Breast epithelium (tissue), 3 donors: ENCODE measurements around the gene ADAMTS13.

Experiments
- POLR2AphosphoS5 ChIP-seq, 3 donors: sonication (generic); formaldehyde crosslinking; IDR thresholded peaks; one replicate each; pipeline ENCODE4 v1.6.1; 2017; ENCODE audit warnings: antibody characterized with exemption in 3 of 3
- TF ChIP-seq, protein P1 (sequence below), 3 donors: fragments of 450-650 bp; IDR thresholded peaks; one replicate each; pipeline ENCODE4 v1.5.1; 2016 to 2017; ENCODE audit warnings: antibody characterized with exemption in 3 of 3, mild to moderate bottlenecking in 3 of 3, moderate library complexity in 3 of 3

- TF ChIP-seq, protein P1, sequence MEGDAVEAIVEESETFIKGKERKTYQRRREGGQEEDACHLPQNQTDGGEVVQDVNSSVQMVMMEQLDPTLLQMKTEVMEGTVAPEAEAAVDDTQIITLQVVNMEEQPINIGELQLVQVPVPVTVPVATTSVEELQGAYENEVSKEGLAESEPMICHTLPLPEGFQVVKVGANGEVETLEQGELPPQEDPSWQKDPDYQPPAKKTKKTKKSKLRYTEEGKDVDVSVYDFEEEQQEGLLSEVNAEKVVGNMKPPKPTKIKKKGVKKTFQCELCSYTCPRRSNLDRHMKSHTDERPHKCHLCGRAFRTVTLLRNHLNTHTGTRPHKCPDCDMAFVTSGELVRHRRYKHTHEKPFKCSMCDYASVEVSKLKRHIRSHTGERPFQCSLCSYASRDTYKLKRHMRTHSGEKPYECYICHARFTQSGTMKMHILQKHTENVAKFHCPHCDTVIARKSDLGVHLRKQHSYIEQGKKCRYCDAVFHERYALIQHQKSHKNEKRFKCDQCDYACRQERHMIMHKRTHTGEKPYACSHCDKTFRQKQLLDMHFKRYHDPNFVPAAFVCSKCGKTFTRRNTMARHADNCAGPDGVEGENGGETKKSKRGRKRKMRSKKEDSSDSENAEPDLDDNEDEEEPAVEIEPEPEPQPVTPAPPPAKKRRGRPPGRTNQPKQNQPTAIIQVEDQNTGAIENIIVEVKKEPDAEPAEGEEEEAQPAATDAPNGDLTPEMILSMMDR (IDR thresholded peaks at IDR 0.05), result no peak
- TF ChIP-seq POLR2AphosphoS5 (IDR thresholded peaks at IDR 0.05), result no peak
Observed at GRCh38 chr9:133454943-133455673, 32.9 kb downstream of the ADAMTS13 start.
